ENCODE results near the gene DVL1. TPM values are rescaled to one million over a fixed set of nuclear protein-coding genes. Genes with fewer than 3 reads are reported as not detected.
"Not testable (repeated sequence)": the region's sequence is repeated elsewhere in the genome, so short reads cannot be mapped to it uniquely, and the experiment has no call there.

DVL1 gene
- total and polyA plus RNA-seq, 10 of the 15 experiments (the other 5 are each of a cell fraction or from before 2014, with no cell fraction given): 0.10 to 31.1 (median 4.6) TPM

DNA sequence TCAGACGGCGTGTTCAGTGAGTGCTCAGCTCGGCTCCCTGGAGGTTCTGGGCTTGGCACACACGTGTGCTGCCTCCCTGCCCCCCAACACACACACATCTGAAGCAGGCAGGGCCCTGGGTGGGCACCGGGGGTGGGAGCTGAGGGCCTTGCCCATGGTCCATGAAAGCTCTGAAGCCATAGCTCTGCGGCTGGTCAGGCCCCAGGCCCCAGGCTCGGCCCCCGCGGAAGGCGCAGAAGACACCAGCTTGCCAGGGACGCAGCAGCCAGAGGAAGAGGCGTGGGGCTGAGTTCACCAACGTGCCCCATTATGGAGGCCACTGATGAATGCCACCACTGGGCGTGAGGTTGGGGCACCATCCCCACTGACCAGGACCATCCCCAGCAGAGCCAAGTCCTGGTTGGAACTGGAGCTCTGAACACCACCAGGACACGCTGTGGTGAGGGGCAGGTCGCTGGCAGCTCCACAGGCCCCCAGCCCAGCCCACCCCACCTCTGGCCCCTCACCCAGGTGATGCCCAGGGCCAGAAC is 21.6 kb upstream of the DVL1 start:
- H2AFZ ChIP-seq (ENCODE audit: control insufficient read depth, low read depth, low read length): no peak overlapping the region
- no peak for FAIRE-seq
- ChIA-PET POLR2A (interaction anchor here (1.1 kb wide), 1 partner anchor 67 kb away, joined by 3 read pairs; no protein-coding TSS in a partner anchor), RAD21 (ENCODE audit: unreplicated experiment) (no interaction called here), CTCF (interaction anchor here (0.6 to 2.8 kb wide), 14 partner anchors 12 to 386 kb away, joined by 3 to 15 read pairs (median 6); partner anchors contain the start of genes AGRN, CCNL2, DVL1 and MRPL20), SMC1A (ENCODE audit: uncharacterized antibody, unreplicated experiment) (interaction anchor here (1.2 to 1.8 kb wide), 4 partner anchors 47 to 386 kb away, joined by 3 to 5 read pairs (median 3); no protein-coding TSS in a partner anchor)
- no peak overlapping the region for H3K9ac ChIP-seq (ENCODE audit: control insufficient read depth, insufficient read depth, low read length)
- 85% methylated on average over 13 of the region's 16 CpGs for WGBS (ENCODE audit: insufficient coverage, insufficient replicate concordance, low lambda C conversion rate, missing lambda C conversion rate)
- intact Hi-C loops (cut with micrococcal nuclease; ENCODE audit: unreplicated experiment) (loop anchor here (10.0 kb wide), 1 partner anchor 134 kb away; no protein-coding TSS in a partner anchor), in situ Hi-C loops (cut with MboI) (no loop called here)
- ATAC-seq: no peak
- peaks cover 3% of the 10 kb centered on the region; the same call in 1 of the 3 replicates for H3K9me3 ChIP-seq (replicated peaks; ENCODE audit: control insufficient read depth, insufficient read depth, low read length)
- H3K27me3 ChIP-seq (replicated peaks in 1 of 2; ENCODE audit: control insufficient read depth in 2 of 2, insufficient read depth in 2 of 2, low read length in 1 of 2): no peaks in the 10 kb centered on the region
- peaks cover 0 to 3% of the 10 kb centered on the region in 2 experiments; a peak in 2 of 4 replicates for H3K36me3 ChIP-seq (ENCODE audit: control insufficient read depth in 2 of 2, insufficient read depth in 2 of 2, low read length in 1 of 2)
- DNase-seq (ENCODE audit: low read depth, low spot score): no peak
- H4K20me1 ChIP-seq (ENCODE audit: control insufficient read depth, insufficient read depth): no peaks in the 10 kb centered on the region
- no peak overlapping the region for H3K4me3 ChIP-seq
- TF ChIP-seq WRNIP1 (IDR thresholded peaks at IDR 0.05; ENCODE audit: borderline replicate concordance, low read depth, low read length): no peak
- TF ChIP-seq POLR2A (IDR thresholded peaks at IDR 0.05; ENCODE audit: low read depth, low read length): peak; percentile 31; the same call in 1 of the 2 replicates
- BruUV-seq (replicated peaks): no TSS peak
- H3K4me2 ChIP-seq (ENCODE audit: control insufficient read depth, insufficient read depth): no peak overlapping the region
- peaks cover 21% of the 10 kb centered on the region for H3K4me1 ChIP-seq (ENCODE audit: control insufficient read depth, insufficient read depth, low read length)
- H3K27ac ChIP-seq (ENCODE audit: control insufficient read depth, insufficient read depth): no peak overlapping the region
- peaks cover 25% of the 10 kb centered on the region for H3K79me2 ChIP-seq (ENCODE audit: control insufficient read depth, insufficient read depth, low read length)

DNA sequence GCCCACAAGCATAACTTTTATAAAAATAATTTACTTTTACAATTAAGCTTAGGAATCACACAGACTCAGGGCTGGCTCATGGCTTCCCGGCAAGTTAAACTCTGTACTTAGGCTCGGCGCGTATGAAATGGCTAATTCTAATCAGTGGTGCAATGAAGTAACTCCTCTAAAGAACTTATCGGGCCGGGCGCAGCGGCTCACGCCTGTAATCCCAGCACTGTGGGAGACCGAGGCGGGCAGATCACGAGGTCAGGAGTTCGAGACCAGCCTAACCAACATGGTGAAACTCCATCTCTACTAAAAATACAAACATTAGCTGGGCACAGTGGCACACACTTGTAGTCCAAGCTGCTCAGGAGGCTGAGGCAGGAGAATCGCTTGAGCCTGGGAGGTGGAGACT is 20.9 kb upstream of the DVL1 start:
- H3K9ac ChIP-seq (ENCODE audit: control insufficient read depth, insufficient read depth, low read length); H2AFZ ChIP-seq (ENCODE audit: control insufficient read depth, low read depth, low read length); POLR2A ChIA-PET; H3K9me3 ChIP-seq (replicated peaks; ENCODE audit: control insufficient read depth, insufficient read depth, low read length); DNase-seq (ENCODE audit: low read depth, low spot score); H3K27ac ChIP-seq (ENCODE audit: control insufficient read depth, insufficient read depth); H3K4me2 ChIP-seq (ENCODE audit: control insufficient read depth, insufficient read depth); H3K36me3 ChIP-seq (ENCODE audit: control insufficient read depth in 2 of 2, insufficient read depth in 2 of 2, low read length in 1 of 2); H3K4me3 ChIP-seq; in situ Hi-C loops (cut with MboI); BruUV-seq (replicated peaks); SMC1A ChIA-PET (ENCODE audit: uncharacterized antibody, unreplicated experiment); FAIRE-seq; H3K27me3 ChIP-seq (replicated peaks in 1 of 2; ENCODE audit: control insufficient read depth in 2 of 2, insufficient read depth in 2 of 2, low read length in 1 of 2); H4K20me1 ChIP-seq (ENCODE audit: control insufficient read depth, insufficient read depth); ATAC-seq: not testable (repeated sequence)
- Histone ChIP-seq H3K79me2 (ENCODE audit: control insufficient read depth, insufficient read depth, low read length) (peaks cover 24% of the 10 kb centered on the region), H3K4me1 (ENCODE audit: control insufficient read depth, insufficient read depth, low read length) (peaks cover 21% of the 10 kb centered on the region)
- RAD21 ChIA-PET (ENCODE audit: unreplicated experiment): interaction anchor here (0.6 kb wide), 1 partner anchor 36 kb away, joined by 4 read pairs; no protein-coding TSS in a partner anchor
- intact Hi-C loops (cut with micrococcal nuclease; ENCODE audit: unreplicated experiment): loop anchor here (10.0 kb wide), 1 partner anchor 135 kb away; no protein-coding TSS in a partner anchor
- 95% methylated on average over 14 of the region's 14 CpGs for WGBS (ENCODE audit: insufficient coverage, insufficient replicate concordance, low lambda C conversion rate, missing lambda C conversion rate)
- CTCF ChIA-PET: interaction anchor here (0.9 to 1.9 kb wide), 4 partner anchors 11 to 135 kb away, joined by 3 to 8 read pairs (median 4); partner anchors contain the start of genes CCNL2 and MXRA8
